ENCODE measurements around the gene PDCD6IP.

DNA sequence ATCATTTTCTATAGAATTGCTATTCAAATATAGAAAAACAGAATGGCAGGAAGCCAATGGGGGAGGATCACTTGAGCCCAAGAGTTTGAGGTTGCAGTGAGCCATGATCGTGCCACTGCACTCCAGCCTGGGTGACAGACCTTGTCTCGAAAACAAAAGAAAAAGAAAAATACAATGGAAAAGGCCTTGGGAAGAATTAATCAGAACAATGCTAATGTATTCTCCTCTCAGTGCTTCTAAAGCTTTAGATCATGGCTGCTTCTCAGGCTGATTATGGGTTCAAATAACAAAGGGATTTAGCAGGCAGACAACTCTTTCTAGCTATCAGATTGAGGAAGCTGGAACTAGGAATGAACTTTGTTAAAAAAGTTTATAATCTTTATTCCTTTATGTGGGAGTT lies 115.8 kb downstream of the PDCD6IP start:
- TF ChIP-seq, protein P1, sequence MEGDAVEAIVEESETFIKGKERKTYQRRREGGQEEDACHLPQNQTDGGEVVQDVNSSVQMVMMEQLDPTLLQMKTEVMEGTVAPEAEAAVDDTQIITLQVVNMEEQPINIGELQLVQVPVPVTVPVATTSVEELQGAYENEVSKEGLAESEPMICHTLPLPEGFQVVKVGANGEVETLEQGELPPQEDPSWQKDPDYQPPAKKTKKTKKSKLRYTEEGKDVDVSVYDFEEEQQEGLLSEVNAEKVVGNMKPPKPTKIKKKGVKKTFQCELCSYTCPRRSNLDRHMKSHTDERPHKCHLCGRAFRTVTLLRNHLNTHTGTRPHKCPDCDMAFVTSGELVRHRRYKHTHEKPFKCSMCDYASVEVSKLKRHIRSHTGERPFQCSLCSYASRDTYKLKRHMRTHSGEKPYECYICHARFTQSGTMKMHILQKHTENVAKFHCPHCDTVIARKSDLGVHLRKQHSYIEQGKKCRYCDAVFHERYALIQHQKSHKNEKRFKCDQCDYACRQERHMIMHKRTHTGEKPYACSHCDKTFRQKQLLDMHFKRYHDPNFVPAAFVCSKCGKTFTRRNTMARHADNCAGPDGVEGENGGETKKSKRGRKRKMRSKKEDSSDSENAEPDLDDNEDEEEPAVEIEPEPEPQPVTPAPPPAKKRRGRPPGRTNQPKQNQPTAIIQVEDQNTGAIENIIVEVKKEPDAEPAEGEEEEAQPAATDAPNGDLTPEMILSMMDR (conservative IDR thresholded peaks at IDR 0.05; ENCODE audit: low read length) = no peak
- TF ChIP-seq EZH2phosphoT487 (IDR thresholded peaks at IDR 0.05; ENCODE audit: borderline replicate concordance) = no peak

Measured in Loucy (cell line).